ENCODE results near the gene PKD1.
"Not testable (repeated sequence)": the region's sequence is repeated elsewhere in the genome, so short reads cannot be mapped to it uniquely, and the experiment has no call there.

Gene PKD1

DNA sequence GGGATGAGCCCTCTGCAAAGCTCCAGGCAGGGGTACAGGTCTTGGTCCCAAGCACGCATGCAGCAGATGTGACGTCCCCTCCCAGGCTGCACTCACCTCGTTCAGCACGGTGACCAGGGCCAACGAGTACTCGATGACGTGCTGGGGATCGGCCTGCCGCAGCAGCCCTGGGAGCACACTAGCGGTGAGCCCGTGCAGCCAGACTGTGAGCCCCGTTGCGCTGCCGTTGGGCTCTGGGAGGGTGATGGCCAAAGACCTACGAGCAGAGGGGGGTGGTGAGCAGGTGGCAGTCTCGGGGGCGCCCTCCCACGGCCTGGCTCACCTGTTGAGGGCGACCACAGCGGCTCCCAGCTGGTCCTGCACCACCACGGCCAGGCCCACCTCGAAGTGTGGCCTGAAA, 29.9 kb downstream of the PKD1 start:
- DNase-seq, result not testable (repeated sequence)

DNA sequence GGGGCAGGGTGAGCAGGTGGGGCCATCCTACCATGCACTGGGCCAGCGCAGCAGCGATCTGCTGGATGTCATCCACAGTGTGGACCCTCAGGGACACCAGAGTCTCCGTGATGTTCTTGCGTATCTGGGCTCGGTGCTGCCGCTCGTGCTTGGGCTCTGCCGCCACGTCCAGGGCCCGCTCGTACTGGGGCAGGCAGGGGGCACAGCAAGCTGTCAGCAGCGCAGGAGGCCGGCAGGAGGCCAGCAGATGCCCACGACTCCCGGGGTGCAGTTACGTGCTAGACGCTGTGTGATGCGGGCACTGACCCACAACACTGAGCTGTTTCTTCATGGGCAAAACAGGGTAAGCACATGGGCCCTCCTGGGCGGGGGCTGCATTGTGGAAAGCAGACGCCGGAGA, 30.4 kb downstream of the PKD1 start:
- DNase-seq, result not testable (repeated sequence)

DNA sequence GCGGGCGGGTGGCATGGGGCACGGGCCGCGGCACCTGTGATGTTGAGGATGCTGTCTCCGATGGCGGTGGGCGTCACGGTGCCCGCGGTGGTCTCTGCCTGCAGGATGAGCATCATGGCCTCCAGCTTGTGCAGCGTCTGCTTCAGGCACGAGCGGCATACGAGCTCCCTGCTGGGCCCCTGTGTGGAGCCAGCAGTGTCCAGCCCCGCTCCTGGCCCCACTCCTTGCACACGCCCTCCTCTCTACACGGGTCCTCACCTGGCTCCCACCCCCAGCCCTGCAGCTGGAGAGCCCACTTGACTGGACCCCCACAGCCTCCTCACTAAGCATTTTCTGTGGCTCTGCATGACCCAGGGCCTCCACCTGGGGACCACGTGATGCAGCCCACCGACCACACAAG, 31.2 kb downstream of the PKD1 start:
- DNase-seq, result not testable (repeated sequence)

DNA sequence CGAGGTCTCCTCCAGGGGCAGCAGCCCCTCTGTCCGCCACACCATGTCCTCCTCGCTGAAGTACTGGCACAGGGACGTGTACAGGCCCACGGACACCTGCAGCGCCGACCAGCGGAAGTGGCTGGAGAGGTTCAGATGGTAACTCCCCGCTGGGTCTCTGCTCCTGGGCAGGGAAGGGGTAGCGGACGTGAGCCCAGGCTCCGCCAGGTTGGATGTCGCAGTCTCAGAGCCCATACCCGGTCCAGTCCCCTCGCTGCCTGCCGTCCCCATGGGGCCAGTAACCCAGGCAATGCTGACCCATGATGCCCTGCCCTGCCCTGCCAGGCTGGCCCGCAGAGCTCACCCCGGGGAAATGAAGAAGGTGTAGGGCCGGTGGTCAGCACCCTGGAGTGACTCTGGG, 33.2 kb downstream of the PKD1 start:
- DNase-seq, result no peak

DNA sequence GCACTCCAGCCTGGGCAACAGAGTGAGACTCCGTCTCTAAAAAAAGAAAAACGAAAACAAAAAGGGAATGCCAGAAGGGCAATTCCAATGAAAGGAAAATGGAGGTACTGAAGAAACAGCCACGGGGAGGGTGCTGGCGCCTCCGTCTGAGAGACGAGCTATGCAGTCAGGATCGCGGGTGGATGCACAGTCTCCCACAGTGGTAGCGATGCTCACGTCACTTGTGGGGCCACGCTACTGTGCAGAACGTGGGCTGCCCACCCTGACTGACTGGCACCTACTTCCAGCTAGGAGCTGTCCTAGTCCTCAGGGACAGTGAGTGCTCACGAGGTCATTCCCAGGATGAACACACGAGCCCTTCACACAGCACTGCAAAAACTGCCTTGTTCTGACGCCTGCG, 34.1 kb downstream of the PKD1 start:
- DNase-seq, result not testable (repeated sequence)

DNA sequence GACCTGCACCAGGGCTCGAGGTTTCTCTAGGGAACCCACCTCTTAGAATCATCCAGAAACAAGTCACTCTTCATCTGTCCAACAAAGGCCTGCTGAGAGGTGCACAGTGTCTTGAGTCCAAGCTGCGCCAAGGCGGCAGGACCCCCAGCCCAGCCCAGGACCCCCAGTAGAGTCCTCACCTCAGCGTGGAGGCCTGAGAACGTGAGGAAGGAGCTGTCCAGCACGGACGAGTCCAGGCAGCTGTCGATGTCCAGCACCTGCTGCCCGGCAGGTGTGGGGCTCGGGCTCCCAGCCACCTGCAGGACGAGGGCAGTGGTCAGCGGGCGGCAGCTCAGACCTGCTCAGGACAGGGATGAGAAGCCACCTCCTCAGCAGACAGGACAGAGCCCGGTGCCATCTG, 38.0 kb downstream of the PKD1 start:
- not testable (repeated sequence) for DNase-seq

DNA sequence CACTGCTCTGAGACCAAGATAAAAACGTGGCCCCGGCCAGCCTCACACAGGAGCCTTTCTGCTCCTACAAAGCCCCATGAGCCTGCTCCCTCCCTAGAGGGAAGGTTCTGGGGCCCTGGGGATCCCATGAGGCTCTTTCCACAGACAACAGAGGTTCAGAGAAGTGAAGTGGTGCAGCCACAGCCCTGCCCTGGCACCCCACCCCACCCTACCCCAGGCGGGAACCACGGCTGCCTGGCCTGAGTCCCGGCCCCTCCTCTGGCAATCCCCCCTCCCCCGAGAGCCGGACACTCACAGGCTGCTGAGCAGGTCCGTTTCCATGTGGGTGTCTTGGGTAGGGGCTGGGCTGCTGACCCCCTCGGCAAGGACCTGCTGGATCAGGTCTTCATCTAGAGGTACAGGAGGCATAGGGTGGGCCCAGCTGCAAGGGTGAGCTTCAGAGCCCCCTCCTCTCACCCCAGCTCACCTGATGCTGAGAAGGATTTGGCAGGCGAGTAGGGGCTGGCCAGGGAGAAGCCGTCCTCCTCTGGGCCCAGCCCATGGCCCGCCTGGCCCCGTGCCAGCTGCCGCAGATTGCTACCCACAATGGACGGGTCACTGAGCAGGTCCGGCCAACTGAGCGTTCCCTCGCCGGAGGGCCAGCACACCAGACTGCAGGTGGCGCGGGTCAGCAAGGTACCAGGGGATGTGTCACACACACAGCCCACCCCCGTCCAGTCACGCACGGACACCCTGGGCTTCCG, 38.7 kb downstream of the PKD1 start:
- no peak for DNase-seq

DNA sequence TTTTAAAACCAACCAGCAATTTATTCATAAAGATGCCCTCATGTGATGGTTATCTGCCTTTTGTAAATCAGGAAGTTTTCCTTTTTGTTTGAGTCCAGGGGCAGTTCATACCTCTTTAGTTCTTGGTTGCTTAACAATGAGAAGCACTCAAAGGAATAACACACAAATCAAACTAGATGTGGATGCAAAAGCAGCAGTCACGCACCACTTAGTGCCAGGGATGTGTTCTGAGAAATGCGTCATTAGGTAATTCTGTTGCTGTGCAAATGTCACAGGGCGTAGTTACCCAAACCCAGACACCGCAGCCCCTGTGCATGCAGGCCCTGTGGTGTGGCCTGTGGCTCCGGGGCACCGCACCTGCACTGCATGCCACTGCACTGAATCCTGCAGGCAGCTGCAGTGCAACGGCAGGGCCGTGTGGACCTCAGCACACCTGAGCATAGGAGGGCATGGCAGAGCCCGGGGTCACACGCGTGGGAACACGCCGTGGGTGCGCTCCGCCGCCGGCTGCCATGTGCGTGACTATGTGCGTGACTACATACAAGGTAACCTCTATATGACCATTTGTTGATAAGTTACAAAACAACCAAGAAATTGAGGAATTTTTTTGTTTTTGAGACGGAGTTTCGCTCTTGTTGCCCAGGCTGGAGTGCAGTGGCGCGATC, 39.6 kb downstream of the PKD1 start:
- DNase-seq, result no peak

DNA sequence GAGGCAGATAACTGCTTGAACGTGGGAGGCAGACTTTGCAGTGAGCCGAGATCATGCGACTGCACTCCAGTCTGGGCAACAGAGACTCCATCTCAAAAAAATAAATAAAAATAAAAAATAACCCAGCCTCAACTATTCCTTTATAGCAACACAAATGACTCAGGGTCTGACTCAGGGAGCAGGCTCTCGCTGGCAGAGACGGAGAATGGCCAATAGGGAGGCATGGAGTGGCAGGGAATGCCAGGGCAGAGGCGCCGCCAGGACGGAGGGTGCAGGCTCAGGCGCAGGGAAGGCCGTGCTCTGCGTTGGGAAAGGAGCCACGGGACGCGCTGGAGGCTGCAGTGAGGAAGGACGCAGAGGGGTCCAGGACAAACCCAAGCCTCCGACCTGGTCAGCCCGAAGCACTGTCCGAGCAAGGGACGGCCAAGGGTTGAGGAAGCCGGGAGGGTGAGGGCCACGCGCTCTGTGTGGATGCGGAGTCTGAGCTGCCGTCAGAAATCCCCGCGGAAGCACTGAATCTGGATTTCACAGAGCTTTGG, 40.3 kb downstream of the PKD1 start:
- no peak for DNase-seq

DNA sequence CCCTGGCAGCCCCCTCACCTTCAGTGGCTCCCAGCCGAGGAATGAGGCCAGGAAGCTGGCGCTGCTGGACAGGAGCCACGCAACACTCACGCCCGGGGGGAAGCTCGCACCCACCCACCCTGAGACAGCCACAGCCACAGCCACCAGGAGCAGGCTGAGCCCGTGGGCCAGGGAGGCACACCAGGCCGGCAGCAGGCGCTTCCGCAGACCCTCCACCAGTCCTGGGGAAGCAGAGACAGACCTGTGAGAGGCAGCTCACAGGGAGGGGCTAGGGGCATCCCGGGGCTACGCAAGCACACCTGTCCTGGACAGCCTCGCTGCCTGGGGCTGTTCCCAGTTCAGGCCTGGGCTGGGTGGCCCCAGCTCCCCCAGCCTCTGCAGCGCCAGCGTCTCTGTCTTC, 41.9 kb downstream of the PKD1 start:
- no peak for DNase-seq

DNA sequence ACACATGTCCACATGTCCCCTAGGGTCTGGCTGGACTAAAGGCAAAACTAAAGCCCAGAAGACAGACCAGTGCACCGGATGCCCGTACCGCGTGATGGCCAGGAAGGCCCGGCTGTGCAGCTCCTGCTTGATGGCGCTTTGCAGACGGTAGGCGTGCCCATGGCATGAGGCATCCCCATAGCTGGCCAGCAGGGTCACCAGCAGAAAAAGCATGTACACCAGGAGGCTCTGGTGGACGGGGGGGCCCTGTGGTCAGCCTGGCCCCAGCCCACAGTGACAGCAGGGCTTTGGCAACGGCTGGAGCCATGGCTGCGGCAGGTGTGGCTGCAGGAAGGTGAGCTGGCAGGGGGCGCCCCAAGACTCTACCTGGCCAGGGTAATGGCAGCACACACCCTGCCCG, 42.8 kb downstream of the PKD1 start:
- DNase-seq, result no peak

DNA sequence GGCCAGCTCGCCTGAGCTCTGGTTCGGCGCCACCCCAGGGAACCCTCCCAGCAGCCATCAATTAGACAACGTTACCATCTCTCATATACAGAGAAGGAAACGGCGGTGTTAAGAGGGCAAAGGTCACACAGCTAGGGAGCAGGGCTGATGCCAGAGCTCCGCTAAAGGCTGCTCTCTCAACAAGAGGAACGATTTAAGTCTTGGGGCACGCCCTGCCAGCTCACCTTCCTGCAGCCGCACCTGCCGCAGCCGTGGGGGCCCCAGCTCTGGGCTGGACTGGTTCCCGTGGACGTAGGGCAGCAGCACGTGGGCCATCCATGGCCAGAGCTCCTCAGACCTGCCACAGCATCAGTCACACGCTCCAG, 43.5 kb downstream of the PKD1 start:
- DNase-seq, result no peak

DNA sequence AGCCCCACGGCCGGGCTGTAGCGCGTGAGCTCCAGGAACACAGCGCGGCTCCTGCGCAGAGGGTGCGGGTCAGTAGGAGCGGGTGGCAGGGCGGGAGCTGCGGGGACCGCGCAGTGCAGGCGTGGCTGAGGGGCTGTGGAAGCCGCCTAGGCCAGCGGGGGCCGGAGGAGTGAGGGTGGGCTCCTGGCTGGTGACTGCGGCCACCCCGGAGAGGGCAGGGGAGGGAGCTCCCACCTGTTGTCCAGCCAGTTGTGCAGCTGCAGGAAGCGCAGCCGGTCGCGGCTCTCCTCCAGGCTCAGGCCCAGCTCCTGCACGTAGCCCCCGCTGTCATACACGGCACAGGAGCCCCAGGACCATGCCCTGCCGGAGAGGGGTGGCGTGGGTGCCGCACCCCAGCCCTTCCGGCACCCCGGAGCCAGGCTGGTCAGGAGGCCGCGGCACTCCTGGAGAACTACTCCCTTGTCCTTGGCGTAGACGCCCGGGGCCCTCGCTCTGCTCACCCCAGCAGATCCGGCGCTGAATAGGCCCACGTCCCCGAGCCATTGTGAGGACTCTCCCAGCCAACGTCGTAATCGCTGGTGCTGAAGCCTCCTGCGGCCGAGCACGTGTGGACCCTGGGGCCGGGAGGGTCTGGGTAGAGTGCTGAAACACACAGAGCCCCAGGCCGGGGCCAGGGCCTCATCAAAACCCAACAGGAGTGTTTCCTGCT, 44.0 kb downstream of the PKD1 start:
- DNase-seq, result no peak

DNA sequence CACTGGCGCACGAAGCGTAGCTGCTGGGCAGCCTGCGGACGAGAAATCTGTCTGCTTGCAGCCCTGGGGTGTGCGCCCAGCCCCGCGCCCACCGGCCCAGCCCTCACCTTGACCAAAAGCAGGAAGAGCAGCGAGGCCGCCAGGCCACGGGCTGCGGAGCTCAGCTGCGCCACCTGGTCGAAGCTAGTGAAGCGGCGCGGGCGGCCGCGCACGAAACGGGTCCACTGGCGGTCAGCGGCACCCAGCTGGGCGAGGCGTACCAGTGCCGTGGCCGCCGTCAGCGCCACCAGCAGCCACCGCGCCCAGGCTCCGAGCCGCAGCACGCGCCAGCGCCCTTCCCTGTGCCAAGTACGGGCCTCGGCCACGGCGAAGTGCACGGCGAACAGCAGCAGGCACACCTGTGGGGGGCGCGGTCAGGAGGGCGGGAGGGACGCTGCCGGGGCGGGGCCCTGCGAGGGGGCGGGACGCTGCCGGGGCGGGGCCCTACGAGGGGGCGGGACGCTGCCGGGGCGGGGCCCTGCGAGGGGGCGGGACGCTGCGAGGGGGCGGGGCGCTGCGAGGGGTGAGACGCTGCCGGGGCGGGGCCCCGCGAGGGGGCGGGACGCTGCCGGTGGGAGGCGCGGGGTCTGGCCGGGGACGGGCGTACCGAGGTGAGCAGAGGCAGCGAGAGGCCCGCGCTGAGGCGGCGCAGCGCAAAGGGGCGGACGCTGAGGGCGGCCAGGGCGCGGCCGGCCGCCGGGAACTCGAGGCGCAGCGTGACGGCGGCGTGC, 44.7 kb downstream of the PKD1 start:
- DNase-seq, result no peak

DNA sequence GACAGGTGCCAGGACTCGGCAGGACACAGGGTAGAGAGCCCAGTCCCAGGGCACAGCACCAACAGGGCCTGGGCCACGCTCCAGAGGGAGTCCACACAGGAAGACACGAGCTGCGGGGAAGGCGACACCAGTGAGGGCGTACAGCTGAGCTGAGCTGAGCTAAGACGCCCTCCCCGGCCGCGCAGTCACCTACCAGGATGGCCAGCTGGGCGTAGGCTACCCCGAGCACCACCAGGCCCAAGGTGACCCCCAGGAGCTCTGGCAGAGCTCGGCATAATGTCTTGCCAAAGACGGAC, 45.3 kb downstream of the PKD1 start:
- DNase-seq, result no peak

DNA sequence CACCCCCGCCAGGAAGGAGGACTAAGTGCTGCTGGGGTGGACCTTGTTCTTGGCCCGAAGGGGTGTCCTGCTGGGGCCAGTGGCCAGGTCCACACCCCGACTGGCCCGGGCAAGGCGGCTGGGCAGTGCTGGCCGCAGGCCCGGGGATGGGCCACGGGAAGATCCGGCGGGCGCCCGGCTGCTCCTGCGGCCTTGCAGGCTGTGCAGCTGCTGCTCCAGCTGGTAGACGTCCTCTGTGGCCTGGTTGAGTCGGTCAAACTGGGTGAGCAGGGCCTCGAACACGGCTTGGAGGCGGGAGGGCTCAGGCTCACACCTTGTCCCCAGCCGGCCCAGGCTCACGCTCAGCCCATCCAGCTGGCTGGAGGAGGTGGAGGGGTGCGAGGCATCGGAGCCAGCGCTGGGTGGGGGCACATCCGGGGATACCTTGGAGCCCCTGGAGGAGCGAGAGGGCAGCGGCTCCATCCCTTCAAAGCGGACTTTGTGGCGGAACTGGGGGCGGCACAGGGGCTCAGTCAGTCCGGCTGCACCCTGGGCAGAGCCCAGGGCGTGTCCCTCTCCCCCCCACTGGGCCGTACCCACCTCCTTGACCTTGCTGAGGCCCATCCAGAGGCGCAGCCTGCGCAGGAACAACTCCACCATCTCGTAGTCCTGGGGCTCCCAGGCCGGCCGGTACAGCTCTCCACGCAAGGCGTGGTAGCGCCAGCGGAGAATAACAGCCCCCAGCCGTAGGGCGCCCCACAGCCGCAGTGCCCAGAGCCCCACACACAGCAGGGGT, 45.8 kb downstream of the PKD1 start:
- no peak for DNase-seq

DNA sequence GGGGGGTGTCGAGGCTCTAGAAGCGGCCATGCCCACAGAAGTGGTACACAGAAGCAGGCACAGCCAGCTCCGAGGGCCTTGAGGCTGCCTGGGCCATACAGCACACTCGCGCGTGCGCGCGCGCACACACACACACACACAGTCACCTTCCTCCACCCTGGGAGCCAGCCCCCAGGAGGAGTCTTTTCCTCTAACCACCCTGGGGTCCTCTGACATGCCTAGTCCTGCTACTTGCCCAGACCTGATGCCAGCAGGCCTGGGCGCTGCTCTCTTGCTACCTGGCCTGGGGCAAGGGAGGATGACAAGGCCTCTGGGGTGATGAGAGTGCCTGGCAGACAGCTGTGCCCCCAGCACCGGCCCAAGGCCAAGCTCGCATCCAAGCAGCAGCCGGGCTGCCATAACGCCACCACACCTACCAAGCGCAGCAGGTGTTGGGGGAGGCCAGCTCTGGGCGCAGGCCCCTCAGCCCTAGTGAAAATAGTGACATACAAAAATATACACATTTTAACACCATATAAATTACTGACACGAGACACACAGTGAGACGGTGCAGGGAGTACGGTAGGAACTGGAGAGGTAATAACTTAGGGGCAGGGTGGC, 46.8 kb downstream of the PKD1 start:
- DNase-seq, result peak; percentile 11

DNA sequence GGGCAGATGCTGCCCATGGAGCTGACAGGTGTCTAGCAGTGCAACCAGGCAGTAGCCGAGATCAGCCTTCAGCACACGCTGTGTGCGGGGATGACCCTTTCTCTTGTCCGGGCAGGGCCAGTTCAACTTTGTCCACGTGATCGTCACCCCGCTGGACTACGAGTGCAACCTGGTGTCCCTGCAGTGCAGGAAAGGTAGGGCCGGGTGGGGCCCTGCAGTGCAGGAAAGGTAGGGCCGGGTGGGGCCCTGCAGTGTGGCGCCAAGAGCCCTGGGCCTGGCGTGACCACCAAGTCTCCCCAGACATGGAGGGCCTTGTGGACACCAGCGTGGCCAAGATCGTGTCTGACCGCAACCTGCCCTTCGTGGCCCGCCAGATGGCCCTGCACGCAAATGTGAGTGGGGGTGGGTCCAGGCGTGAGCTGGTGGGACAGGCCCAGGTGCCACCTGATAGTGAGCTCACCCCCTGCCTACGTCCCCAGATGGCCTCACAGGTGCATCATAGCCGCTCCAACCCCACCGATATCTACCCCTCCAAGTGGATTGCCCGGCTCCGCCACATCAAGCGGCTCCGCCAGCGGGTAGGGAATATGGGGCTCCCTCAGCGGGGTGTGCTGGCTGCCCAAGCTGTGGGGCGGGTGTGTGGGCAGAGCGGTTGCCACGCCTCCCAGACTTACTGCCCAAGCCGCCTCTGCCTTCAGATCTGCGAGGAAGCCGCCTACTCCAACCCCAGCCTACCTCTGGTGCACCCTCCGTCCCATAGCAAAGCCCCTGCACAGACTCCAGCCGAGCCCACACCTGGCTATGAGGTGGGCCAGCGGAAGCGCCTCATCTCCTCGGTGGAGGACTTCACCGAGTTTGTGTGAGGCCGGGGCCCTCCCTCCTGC, 47.7 kb downstream of the PKD1 start:
- no peak for DNase-seq

DNA sequence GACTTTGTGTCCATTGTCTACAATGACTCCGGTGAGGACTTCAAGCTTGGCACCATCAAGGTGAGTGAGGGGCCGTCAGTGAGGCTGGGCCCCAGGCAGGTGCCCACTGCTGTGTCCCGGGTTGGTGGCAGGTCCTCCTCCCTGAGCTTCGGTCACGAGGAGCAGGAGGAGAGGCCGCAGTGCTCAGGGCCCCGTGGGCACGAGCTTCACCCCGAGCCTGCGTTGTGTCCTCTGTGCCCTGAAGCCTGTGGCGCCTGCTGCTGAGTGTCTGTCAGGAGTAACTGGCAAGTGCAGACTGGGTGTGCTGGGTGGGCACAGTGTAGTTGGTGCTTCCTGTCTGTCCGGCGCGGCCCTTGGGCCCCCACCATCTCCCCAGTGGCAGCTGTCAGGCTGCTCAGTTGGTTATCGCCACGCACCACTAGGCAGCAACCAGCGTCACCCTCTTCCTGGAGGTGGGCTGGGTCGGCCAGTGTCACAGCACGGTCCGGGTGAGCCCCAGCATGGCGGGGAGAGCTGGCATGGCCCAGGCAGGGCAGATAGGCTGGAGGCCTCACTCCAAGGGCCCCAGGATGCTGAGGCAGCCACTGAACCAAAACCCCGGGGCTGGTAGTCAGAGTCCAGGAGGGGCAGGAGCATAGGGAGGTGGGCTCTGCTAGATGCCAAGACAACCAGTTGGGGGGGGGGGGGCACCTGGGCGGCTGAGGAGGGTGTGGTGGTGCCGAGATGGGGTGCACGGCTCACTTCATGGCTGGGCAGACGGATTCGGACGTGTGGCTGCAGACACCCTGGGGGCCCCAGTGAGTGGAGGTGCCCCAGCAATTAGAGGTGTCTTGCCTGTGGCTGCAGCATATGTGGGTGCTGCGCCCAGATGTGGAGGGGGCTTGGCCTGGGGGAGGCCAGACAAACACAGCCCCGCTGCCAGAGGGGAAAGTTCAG, 48.6 kb downstream of the PKD1 start:
- DNase-seq, result no peak
